ENCODE measurements around the gene PPP3CB.

GRCh38 chr10:73388228-73388627 lies 107.6 kb downstream of the PPP3CB start:
- TF ChIP-seq EZH2 (IDR thresholded peaks at IDR 0.05), result no peak
- no peak for TF ChIP-seq POLR2AphosphoS5 (IDR thresholded peaks at IDR 0.05; ENCODE audit: borderline replicate concordance, low read depth, low read length)
